HPDE6-E6E7 (cell line): ENCODE results near the gene P2RY11.
A peak's percentile ranks its signal among the peaks of the same experiment; 100 is the strongest.

Source experiments
- DNase-seq: peaks from one replicate; pipeline ENCODE4 v3.0.0; 2011; ENCODE audit warnings: missing footprints; ENCODE audit errors: extremely low spot score

The P2RY11 gene

GRCh38 chr19:10111405-10111811, at the start of gene P2RY11:
TSS of gene P2RY11 (plus strand) at chr19:10111693. CDS start at chr19:10111722, 29 bp downstream.
- no peak for DNase-seq

- no peak for DNase-seq
These were observed 49.7 kb upstream of the P2RY11 start for GRCh38 chr19:10061717-10062310.

- DNase-seq: no peak
These were observed 43.3 kb upstream of the P2RY11 start for GRCh38 chr19:10068205-10068604.

- DNase-seq: no peak
These were observed 42.4 kb upstream of the P2RY11 start for GRCh38 chr19:10069046-10069445.

- DNase-seq: no peak
These were observed 40.6 kb upstream of the P2RY11 start for GRCh38 chr19:10070730-10071446.

- no peak for DNase-seq
These were observed 37.3 kb upstream of the P2RY11 start for GRCh38 chr19:10074153-10074552.

- no peak for DNase-seq
These were observed 35.0 kb upstream of the P2RY11 start for GRCh38 chr19:10076535-10076934.

- no peak for DNase-seq
These were observed 33.2 kb upstream of the P2RY11 start for GRCh38 chr19:10078329-10078728.

GRCh38 chr19:10079031-10079453, 32.5 kb upstream of the P2RY11 start:
- no peak for DNase-seq

- DNase-seq: no peak
These were observed 27.6 kb upstream of the P2RY11 start for GRCh38 chr19:10083911-10084310.

- DNase-seq: no peak
These were observed 26.7 kb upstream of the P2RY11 start for GRCh38 chr19:10084803-10085202.

GRCh38 chr19:10085641-10086590, 25.6 kb upstream of the P2RY11 start, which contains the start of gene SHFL:
TSS of gene SHFL (plus strand) at chr19:10086317. CDS start at chr19:10086428, 111 bp downstream.
- peak; percentile 80 for DNase-seq

GRCh38 chr19:10086591-10087192, 24.8 kb upstream of the P2RY11 start:
- DNase-seq: no peak

- DNase-seq: no peak
These were observed 24.0 kb upstream of the P2RY11 start for GRCh38 chr19:10087296-10088061.

GRCh38 chr19:10088949-10089554, 22.4 kb upstream of the P2RY11 start:
- DNase-seq: no peak

GRCh38 chr19:10089801-10090375, 21.6 kb upstream of the P2RY11 start:
- no peak for DNase-seq

- DNase-seq: no peak
These were observed 20.2 kb upstream of the P2RY11 start for GRCh38 chr19:10091370-10091687.

- DNase-seq: no peak
These were observed 19.4 kb upstream of the P2RY11 start for GRCh38 chr19:10091895-10092641.

GRCh38 chr19:10092648-10093294, 18.7 kb upstream of the P2RY11 start:
- DNase-seq: no peak
